Sigmoid colon (tissue), 4 donors: ENCODE data around the gene PILRA.

ENCODE experiments used
- CTCF ChIP-seq, 4 experiments: fragments of 450-650 bp in 3 of 4; fragments of 200-600 bp in 1 of 4; IDR thresholded peaks; one replicate each; pipeline ENCODE4 v1.5.1; 2016 to 2019; ENCODE audit warnings: antibody characterized with exemption in 4 of 4, mild to moderate bottlenecking in 3 of 4, moderate library complexity in 2 of 4
- EP300 ChIP-seq, 4 donors: sonication (generic); formaldehyde crosslinking; IDR thresholded peaks; one replicate each; pipeline ENCODE4 v1.6.1; 2017; ENCODE audit warnings: antibody characterized with exemption in 4 of 4
- POLR2A ChIP-seq, 2 donors: fragments of 450-650 bp; IDR thresholded peaks; one replicate each; pipeline ENCODE4 v1.6.1; 2016; ENCODE audit warnings: antibody characterized with exemption in 2 of 2, mild to moderate bottlenecking in 2 of 2, moderate library complexity in 2 of 2
- POLR2AphosphoS5 ChIP-seq, 4 donors: sonication (generic); formaldehyde crosslinking; IDR thresholded peaks; one replicate each; pipeline ENCODE4 v1.6.1; 2017; ENCODE audit warnings: antibody characterized with exemption in 4 of 4

- no peak for TF ChIP-seq CTCF (IDR thresholded peaks at IDR 0.05)
- TF ChIP-seq EP300 (IDR thresholded peaks at IDR 0.05), result no peak
- no peak for TF ChIP-seq POLR2A (IDR thresholded peaks at IDR 0.05)
- TF ChIP-seq POLR2AphosphoS5 (IDR thresholded peaks at IDR 0.05), result no peak
These were observed 1.6 kb upstream of the PILRA start for GRCh38 chr7:100371561-100372171.
